Activated CD4-positive, alpha-beta T cell treated with anti-CD3 and anti-CD28 coated beads, Interleukin-2, amount 50 U/mL, for 16 hours (primary cell): ENCODE data around the gene RPAP3.

Source experiments
- DNase-seq: peaks from one replicate; pipeline ENCODE4 v3.0.0-alpha.2; 2020

RPAP3 gene

GRCh38 chr12:47705566-47706425 is at the start of gene RPAP3:
RPAP3 (minus strand) TSS chr12:47706030; CDS start chr12:47702840, 3,190 bp downstream.
- DNase-seq: peak; percentile 97

GRCh38 chr12:47754881-47755280 is 49.1 kb upstream of the RPAP3 start:
- DNase-seq: no peak

GRCh38 chr12:47754126-47754525 is 48.3 kb upstream of the RPAP3 start:
- DNase-seq: no peak

GRCh38 chr12:47753021-47754001 is 47.5 kb upstream of the RPAP3 start:
- DNase-seq: no peak

- DNase-seq: no peak
Observed at GRCh38 chr12:47752552-47752951, 46.7 kb upstream of the RPAP3 start.

- no peak for DNase-seq
Observed at GRCh38 chr12:47752121-47752520, 46.3 kb upstream of the RPAP3 start.

- DNase-seq: no peak
Observed at GRCh38 chr12:47751561-47751960, 45.7 kb upstream of the RPAP3 start.

GRCh38 chr12:47750916-47751470 is 45.2 kb upstream of the RPAP3 start:
- DNase-seq: no peak

GRCh38 chr12:47750229-47750798 is 44.5 kb upstream of the RPAP3 start:
- no peak for DNase-seq

- no peak for DNase-seq
Observed at GRCh38 chr12:47748899-47749298, 43.1 kb upstream of the RPAP3 start.

- DNase-seq: no peak
Observed at GRCh38 chr12:47748507-47748828, 42.6 kb upstream of the RPAP3 start.

- DNase-seq: no peak
Observed at GRCh38 chr12:47747596-47748506, 42.0 kb upstream of the RPAP3 start.

- DNase-seq: no peak
Observed at GRCh38 chr12:47747126-47747525, 41.3 kb upstream of the RPAP3 start.

- no peak for DNase-seq
Observed at GRCh38 chr12:47746523-47746922, 40.7 kb upstream of the RPAP3 start.

GRCh38 chr12:47746073-47746472 is 40.2 kb upstream of the RPAP3 start:
- no peak for DNase-seq

GRCh38 chr12:47745485-47746041 is 39.7 kb upstream of the RPAP3 start:
- no peak for DNase-seq

- DNase-seq: no peak
Observed at GRCh38 chr12:47744778-47745436, 39.1 kb upstream of the RPAP3 start.

- DNase-seq: no peak
Observed at GRCh38 chr12:47744005-47744651, 38.3 kb upstream of the RPAP3 start.

- DNase-seq: no peak
Observed at GRCh38 chr12:47743311-47743860, 37.6 kb upstream of the RPAP3 start.

GRCh38 chr12:47742253-47742825 is 36.5 kb upstream of the RPAP3 start:
- DNase-seq: peak; percentile 76
